DOHH2 (cell line): ENCODE measurements around the gene TBPL1.

ENCODE experiments used
- EZH2phosphoT487 ChIP-seq: fragments of 200-600 bp; sonication (generic); IDR thresholded peaks from 2 replicates; pipeline ENCODE4 v1.6.1; 2017; ENCODE audit warnings: borderline replicate concordance, mild to moderate bottlenecking, antibody characterized with exemption, low read length, moderate library complexity, mixed read lengths
- TF ChIP-seq, protein P1 (sequence below): fragments of 200-600 bp; sonication (generic); IDR thresholded peaks from one replicate; pipeline ENCODE4 v1.5.1; 2014; ENCODE audit warnings: antibody characterized with exemption, mild to moderate bottlenecking, low read depth, low read length; ENCODE audit not compliant: poor library complexity, severe bottlenecking

DNA sequence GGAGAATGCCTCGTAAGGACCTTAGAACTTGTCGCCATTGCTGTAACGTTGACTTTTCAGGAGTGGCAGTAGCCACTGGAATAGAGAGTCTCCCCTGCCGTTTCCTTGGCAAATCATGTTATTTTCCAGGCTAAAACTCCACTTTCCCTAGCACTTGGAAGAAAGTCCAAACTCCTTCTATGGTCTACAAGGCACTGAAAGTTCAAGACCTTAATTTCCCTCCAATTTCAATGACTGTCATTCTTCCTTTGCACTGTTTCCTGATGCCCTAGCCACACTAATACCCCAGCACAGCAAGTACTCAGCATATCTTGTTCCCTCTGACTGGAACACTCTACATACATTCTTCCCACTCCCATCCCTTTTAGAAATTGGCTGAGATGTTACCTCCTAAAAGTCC, 1.8 kb upstream of the TBPL1 start:
- TF ChIP-seq, protein P1, sequence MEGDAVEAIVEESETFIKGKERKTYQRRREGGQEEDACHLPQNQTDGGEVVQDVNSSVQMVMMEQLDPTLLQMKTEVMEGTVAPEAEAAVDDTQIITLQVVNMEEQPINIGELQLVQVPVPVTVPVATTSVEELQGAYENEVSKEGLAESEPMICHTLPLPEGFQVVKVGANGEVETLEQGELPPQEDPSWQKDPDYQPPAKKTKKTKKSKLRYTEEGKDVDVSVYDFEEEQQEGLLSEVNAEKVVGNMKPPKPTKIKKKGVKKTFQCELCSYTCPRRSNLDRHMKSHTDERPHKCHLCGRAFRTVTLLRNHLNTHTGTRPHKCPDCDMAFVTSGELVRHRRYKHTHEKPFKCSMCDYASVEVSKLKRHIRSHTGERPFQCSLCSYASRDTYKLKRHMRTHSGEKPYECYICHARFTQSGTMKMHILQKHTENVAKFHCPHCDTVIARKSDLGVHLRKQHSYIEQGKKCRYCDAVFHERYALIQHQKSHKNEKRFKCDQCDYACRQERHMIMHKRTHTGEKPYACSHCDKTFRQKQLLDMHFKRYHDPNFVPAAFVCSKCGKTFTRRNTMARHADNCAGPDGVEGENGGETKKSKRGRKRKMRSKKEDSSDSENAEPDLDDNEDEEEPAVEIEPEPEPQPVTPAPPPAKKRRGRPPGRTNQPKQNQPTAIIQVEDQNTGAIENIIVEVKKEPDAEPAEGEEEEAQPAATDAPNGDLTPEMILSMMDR, result no peak
- no peak for TF ChIP-seq EZH2phosphoT487
